WTC11 (cell line): ENCODE measurements around the gene GUCY1B1. TPM values are rescaled to one million over a fixed set of nuclear protein-coding genes. Genes with fewer than 3 reads are reported as not detected.

Experiments
- ATAC-seq: fragments of 200-7000 bp; cut with Tn5 transposase; 2 replicates; pipeline ENCODE4 v1.10.0; 2021; ENCODE audit warnings: mild to moderate bottlenecking, moderate library complexity
- CTCF ChIA-PET: fragments of 300-600 bp; sonication (Branson Sonifier 250); formaldehyde crosslinking; loops from one replicate; lab custom pipeline; 2021; ENCODE audit warnings: antibody characterized with exemption; lab: Charles Lee
- POLR2A ChIA-PET: fragments of 350-600 bp; sonication (Branson Sonifier 250); formaldehyde crosslinking; loops from one replicate; lab custom pipeline; 2021; ENCODE audit warnings: antibody characterized with exemption; lab: Charles Lee
- DNase-seq: peaks from one replicate; pipeline ENCODE4 v3.0.0; 2021; ENCODE audit warnings: low spot score
- H3K27ac Mint-ChIP-seq: 2 replicates; pipeline ENCODE4 v1.8.0; 2021; ENCODE audit warnings: mixed read lengths
- H3K27me3 Mint-ChIP-seq: 2 replicates; pipeline ENCODE4 v1.8.0; 2021; ENCODE audit warnings: low read depth, mild to moderate bottlenecking, moderate library complexity, mixed read lengths
- H3K36me3 Mint-ChIP-seq: 2 replicates; pipeline ENCODE4 v1.8.0; 2021; ENCODE audit warnings: mixed read lengths
- H3K4me1 Mint-ChIP-seq: 2 replicates; pipeline ENCODE4 v1.8.0; 2022; ENCODE audit warnings: mixed read lengths
- H3K4me3 Mint-ChIP-seq: 2 replicates; pipeline ENCODE4 v1.8.0; 2021; ENCODE audit warnings: mild to moderate bottlenecking, moderate library complexity, mixed read lengths
- H3K9me3 Mint-ChIP-seq: 2 replicates; pipeline ENCODE4 v1.8.0; 2021; ENCODE audit warnings: mixed read lengths
- CDX4 ChIP-seq: fragments of 250-450 bp; sonication (Bioruptor Pico); IDR thresholded peaks from 2 replicates; pipeline ENCODE4 v1.9.0; 2021; ENCODE audit warnings: moderate library complexity, mild to moderate bottlenecking, inconsistent platforms, borderline replicate concordance
- ESRRA ChIP-seq: sonication (generic); formaldehyde crosslinking; IDR thresholded peaks from 2 replicates; pipeline ENCODE4 v1.8.1; 2022; ENCODE audit warnings: mild to moderate bottlenecking, missing genetic modification reagents, borderline replicate concordance
- IRF1 ChIP-seq: sonication (generic); formaldehyde crosslinking; IDR thresholded peaks from 2 replicates; pipeline ENCODE4 v1.8.0; 2023; ENCODE audit warnings: missing genetic modification reagents
- PRRX2 ChIP-seq: fragments of 250-450 bp; sonication (Bioruptor Pico); IDR thresholded peaks from 2 replicates; pipeline ENCODE4 v1.8.0; 2021; ENCODE audit warnings: mild to moderate bottlenecking
- USF1 ChIP-seq: sonication (generic); formaldehyde crosslinking; IDR thresholded peaks from 2 replicates; pipeline ENCODE4 v1.8.0; 2022; ENCODE audit warnings: mild to moderate bottlenecking, missing genetic modification reagents
- ZNF121 ChIP-seq: sonication (generic); formaldehyde crosslinking; IDR thresholded peaks from 2 replicates; pipeline ENCODE4 v1.8.0; 2023; ENCODE audit warnings: missing genetic modification reagents
- ZNF219 ChIP-seq: sonication (generic); formaldehyde crosslinking; IDR thresholded peaks from 2 replicates; pipeline ENCODE4 v1.8.0; 2023; ENCODE audit warnings: missing genetic modification reagents, mild to moderate bottlenecking, borderline replicate concordance
- ZSCAN18 ChIP-seq: fragments of 250-450 bp; sonication (Bioruptor Pico); IDR thresholded peaks from 2 replicates; pipeline ENCODE4 v2.1.2; 2022; ENCODE audit warnings: mild to moderate bottlenecking, moderate library complexity
- total RNA-seq: library from RNA; stranded (reverse); gene quantifications from 3 replicates; pipeline ENCODE4 v1.2.3, GENCODE V29; 2021
- TF ChIP-seq, protein P1 (sequence below): fragments of 250-450 bp; sonication (Bioruptor Pico); IDR thresholded peaks from 2 replicates; pipeline ENCODE4 v1.9.0; 2021; ENCODE audit warnings: mild to moderate bottlenecking
- TF ChIP-seq, protein P2 (sequence below): sonication (generic); formaldehyde crosslinking; IDR thresholded peaks from 2 replicates; pipeline ENCODE4 v1.8.1; 2022; ENCODE audit warnings: low read depth, mild to moderate bottlenecking, moderate library complexity, missing genetic modification reagents, borderline replicate concordance
- TF ChIP-seq, protein P3 (sequence below): sonication (generic); formaldehyde crosslinking; IDR thresholded peaks from 2 replicates; pipeline ENCODE4 v1.8.1; 2022; ENCODE audit warnings: low read depth, missing genetic modification reagents, borderline replicate concordance
- TF ChIP-seq, protein P4 (sequence below): sonication (generic); formaldehyde crosslinking; IDR thresholded peaks from 2 replicates; pipeline ENCODE4 v1.8.1; 2023; ENCODE audit warnings: mild to moderate bottlenecking, missing genetic modification reagents, moderate library complexity
- TF ChIP-seq, protein P5 (sequence below): sonication (generic); formaldehyde crosslinking; IDR thresholded peaks from 2 replicates; pipeline ENCODE4 v1.8.0; 2022; ENCODE audit warnings: missing genetic modification reagents
- TF ChIP-seq, protein P6 (sequence below): sonication (generic); formaldehyde crosslinking; IDR thresholded peaks from 2 replicates; pipeline ENCODE4 v1.8.0; 2022; ENCODE audit warnings: mild to moderate bottlenecking, missing genetic modification reagents
- TF ChIP-seq, protein P7 (sequence below): sonication (generic); formaldehyde crosslinking; conservative IDR thresholded peaks from 2 replicates; pipeline ENCODE4 v1.8.1; 2023; ENCODE audit warnings: mild to moderate bottlenecking, low read depth, missing genetic modification reagents, moderate library complexity

Gene GUCY1B1
- total RNA-seq, 1 experiment from 2014 or later, result 12.7 TPM

DNA sequence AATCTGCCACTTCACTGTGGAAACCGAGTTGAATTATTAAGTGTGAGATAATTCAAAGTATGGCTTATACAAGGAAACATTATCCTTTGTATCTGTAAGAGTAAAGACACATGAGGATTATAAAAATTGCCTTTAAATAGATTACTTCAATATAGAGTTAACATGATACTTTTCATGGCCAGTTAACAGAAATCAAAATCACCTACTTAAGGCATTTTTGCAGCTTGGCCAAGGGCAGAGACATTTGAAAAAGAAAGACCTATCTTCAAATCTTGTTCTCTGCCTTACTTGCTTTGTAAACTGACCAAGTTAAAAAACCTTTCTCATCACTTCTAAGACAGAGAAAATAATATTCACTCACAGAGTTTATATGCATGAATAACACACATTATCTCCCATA, 44.9 kb upstream of the GUCY1B1 start:
- ChIA-PET CTCF (no interaction called here), POLR2A (no interaction called here)
- Mint-ChIP-seq H3K9me3 (no peaks in the 10 kb centered on the region), H3K4me1 (no peaks in the 10 kb centered on the region), H3K27ac (no peak overlapping the region), H3K36me3 (no peaks in the 10 kb centered on the region), H3K27me3 (no peaks in the 10 kb centered on the region), H3K4me3 (no peak overlapping the region)
- TF ChIP-seq CDX4 (no peak), IRF1 (CRISPR knock-in tag) (no peak), USF1 (no peak)
- TF ChIP-seq, protein P1, sequence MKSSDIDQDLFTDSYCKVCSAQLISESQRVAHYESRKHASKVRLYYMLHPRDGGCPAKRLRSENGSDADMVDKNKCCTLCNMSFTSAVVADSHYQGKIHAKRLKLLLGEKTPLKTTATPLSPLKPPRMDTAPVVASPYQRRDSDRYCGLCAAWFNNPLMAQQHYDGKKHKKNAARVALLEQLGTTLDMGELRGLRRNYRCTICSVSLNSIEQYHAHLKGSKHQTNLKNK, result no peak
- TF ChIP-seq, protein P2, sequence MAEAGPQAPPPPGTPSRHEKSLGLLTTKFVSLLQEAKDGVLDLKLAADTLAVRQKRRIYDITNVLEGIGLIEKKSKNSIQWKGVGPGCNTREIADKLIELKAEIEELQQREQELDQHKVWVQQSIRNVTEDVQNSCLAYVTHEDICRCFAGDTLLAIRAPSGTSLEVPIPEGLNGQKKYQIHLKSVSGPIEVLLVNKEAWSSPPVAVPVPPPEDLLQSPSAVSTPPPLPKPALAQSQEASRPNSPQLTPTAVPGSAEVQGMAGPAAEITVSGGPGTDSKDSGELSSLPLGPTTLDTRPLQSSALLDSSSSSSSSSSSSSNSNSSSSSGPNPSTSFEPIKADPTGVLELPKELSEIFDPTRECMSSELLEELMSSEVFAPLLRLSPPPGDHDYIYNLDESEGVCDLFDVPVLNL, result no peak
- DNase-seq, result no peak
- ATAC-seq, result no peak

- no peak for ATAC-seq
- CTCF ChIA-PET, result no interaction called here
- no peaks in the 10 kb centered on the region for H3K27me3 Mint-ChIP-seq
Measured at GRCh38 chr4:155722336-155722735, 36.5 kb upstream of the GUCY1B1 start.

More at GRCh38 chr4:155722336-155722735, 36.5 kb upstream of the GUCY1B1 start:
- POLR2A ChIA-PET, result no interaction called here
- Mint-ChIP-seq H3K4me3 (no peak overlapping the region), H3K4me1 (peaks cover 15% of the 10 kb centered on the region), H3K9me3 (no peaks in the 10 kb centered on the region), H3K36me3 (no peaks in the 10 kb centered on the region), H3K27ac (no peak overlapping the region)
- TF ChIP-seq ZNF121 (CRISPR knock-in tag) (no peak), ZNF219 (CRISPR knock-in tag) (no peak), ZSCAN18 (no peak), IRF1 (CRISPR knock-in tag) (no peak), PRRX2 (CRISPR knock-in tag) (no peak), ESRRA (no peak), USF1 (no peak)
- TF ChIP-seq, protein P3, sequence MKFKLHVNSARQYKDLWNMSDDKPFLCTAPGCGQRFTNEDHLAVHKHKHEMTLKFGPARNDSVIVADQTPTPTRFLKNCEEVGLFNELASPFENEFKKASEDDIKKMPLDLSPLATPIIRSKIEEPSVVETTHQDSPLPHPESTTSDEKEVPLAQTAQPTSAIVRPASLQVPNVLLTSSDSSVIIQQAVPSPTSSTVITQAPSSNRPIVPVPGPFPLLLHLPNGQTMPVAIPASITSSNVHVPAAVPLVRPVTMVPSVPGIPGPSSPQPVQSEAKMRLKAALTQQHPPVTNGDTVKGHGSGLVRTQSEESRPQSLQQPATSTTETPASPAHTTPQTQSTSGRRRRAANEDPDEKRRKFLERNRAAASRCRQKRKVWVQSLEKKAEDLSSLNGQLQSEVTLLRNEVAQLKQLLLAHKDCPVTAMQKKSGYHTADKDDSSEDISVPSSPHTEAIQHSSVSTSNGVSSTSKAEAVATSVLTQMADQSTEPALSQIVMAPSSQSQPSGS (CRISPR knock-in tag), result no peak
- TF ChIP-seq, protein P4, sequence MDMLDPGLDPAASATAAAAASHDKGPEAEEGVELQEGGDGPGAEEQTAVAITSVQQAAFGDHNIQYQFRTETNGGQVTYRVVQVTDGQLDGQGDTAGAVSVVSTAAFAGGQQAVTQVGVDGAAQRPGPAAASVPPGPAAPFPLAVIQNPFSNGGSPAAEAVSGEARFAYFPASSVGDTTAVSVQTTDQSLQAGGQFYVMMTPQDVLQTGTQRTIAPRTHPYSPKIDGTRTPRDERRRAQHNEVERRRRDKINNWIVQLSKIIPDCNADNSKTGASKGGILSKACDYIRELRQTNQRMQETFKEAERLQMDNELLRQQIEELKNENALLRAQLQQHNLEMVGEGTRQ, result no peak
- TF ChIP-seq, protein P5, sequence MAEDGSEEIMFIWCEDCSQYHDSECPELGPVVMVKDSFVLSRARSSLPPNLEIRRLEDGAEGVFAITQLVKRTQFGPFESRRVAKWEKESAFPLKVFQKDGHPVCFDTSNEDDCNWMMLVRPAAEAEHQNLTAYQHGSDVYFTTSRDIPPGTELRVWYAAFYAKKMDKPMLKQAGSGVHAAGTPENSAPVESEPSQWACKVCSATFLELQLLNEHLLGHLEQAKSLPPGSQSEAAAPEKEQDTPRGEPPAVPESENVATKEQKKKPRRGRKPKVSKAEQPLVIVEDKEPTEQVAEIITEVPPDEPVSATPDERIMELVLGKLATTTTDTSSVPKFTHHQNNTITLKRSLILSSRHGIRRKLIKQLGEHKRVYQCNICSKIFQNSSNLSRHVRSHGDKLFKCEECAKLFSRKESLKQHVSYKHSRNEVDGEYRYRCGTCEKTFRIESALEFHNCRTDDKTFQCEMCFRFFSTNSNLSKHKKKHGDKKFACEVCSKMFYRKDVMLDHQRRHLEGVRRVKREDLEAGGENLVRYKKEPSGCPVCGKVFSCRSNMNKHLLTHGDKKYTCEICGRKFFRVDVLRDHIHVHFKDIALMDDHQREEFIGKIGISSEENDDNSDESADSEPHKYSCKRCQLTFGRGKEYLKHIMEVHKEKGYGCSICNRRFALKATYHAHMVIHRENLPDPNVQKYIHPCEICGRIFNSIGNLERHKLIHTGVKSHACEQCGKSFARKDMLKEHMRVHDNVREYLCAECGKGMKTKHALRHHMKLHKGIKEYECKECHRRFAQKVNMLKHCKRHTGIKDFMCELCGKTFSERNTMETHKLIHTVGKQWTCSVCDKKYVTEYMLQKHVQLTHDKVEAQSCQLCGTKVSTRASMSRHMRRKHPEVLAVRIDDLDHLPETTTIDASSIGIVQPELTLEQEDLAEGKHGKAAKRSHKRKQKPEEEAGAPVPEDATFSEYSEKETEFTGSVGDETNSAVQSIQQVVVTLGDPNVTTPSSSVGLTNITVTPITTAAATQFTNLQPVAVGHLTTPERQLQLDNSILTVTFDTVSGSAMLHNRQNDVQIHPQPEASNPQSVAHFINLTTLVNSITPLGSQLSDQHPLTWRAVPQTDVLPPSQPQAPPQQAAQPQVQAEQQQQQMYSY (CRISPR knock-in tag), result no peak
- TF ChIP-seq, protein P6, sequence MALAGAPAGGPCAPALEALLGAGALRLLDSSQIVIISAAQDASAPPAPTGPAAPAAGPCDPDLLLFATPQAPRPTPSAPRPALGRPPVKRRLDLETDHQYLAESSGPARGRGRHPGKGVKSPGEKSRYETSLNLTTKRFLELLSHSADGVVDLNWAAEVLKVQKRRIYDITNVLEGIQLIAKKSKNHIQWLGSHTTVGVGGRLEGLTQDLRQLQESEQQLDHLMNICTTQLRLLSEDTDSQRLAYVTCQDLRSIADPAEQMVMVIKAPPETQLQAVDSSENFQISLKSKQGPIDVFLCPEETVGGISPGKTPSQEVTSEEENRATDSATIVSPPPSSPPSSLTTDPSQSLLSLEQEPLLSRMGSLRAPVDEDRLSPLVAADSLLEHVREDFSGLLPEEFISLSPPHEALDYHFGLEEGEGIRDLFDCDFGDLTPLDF (CRISPR knock-in tag), result no peak
- TF ChIP-seq, protein P7, sequence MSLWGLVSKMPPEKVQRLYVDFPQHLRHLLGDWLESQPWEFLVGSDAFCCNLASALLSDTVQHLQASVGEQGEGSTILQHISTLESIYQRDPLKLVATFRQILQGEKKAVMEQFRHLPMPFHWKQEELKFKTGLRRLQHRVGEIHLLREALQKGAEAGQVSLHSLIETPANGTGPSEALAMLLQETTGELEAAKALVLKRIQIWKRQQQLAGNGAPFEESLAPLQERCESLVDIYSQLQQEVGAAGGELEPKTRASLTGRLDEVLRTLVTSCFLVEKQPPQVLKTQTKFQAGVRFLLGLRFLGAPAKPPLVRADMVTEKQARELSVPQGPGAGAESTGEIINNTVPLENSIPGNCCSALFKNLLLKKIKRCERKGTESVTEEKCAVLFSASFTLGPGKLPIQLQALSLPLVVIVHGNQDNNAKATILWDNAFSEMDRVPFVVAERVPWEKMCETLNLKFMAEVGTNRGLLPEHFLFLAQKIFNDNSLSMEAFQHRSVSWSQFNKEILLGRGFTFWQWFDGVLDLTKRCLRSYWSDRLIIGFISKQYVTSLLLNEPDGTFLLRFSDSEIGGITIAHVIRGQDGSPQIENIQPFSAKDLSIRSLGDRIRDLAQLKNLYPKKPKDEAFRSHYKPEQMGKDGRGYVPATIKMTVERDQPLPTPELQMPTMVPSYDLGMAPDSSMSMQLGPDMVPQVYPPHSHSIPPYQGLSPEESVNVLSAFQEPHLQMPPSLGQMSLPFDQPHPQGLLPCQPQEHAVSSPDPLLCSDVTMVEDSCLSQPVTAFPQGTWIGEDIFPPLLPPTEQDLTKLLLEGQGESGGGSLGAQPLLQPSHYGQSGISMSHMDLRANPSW (CRISPR knock-in tag), result no peak
- DNase-seq, result no peak
